Effector memory CD4-positive, alpha-beta T cell (primary cell): ENCODE data around the gene MANEA.
"Not testable (repeated sequence)": the region's sequence is repeated elsewhere in the genome, so short reads cannot be mapped to it uniquely, and the experiment has no call there.

Source experiments
- DNase-seq, 3 donors: peaks; one replicate each; pipeline ENCODE4 v3.0.0-alpha.2; 2020
- H3K27ac ChIP-seq: 2 replicates; pipeline ENCODE4 v1.7.0; 2013; ENCODE audit warnings: mild to moderate bottlenecking, low read length, moderate library complexity; ENCODE audit not compliant: insufficient read depth, poor library complexity, severe bottlenecking
- H3K27me3 ChIP-seq: replicated peaks from 2 replicates; pipeline ENCODE4 v1.7.0; 2013; ENCODE audit warnings: mild to moderate bottlenecking, low read length; ENCODE audit not compliant: insufficient read depth, control insufficient read depth, poor library complexity, severe bottlenecking
- H3K36me3 ChIP-seq: 2 replicates; pipeline ENCODE4 v1.7.0; 2013; ENCODE audit warnings: mild to moderate bottlenecking, low read length, moderate library complexity; ENCODE audit not compliant: control insufficient read depth, insufficient read depth
- H3K4me1 ChIP-seq: 2 replicates; pipeline ENCODE4 v1.7.0; 2013; ENCODE audit warnings: low read length, mild to moderate bottlenecking; ENCODE audit not compliant: control insufficient read depth, insufficient read depth, poor library complexity, severe bottlenecking
- H3K4me3 ChIP-seq: 2 replicates; pipeline ENCODE4 v1.7.0; 2013; ENCODE audit warnings: low read length, low read depth, mild to moderate bottlenecking; ENCODE audit not compliant: insufficient read depth, poor library complexity, severe bottlenecking
- H3K9me3 ChIP-seq: 2 replicates; pipeline ENCODE4 v1.7.0; 2013; ENCODE audit warnings: mild to moderate bottlenecking, low read length, moderate library complexity; ENCODE audit not compliant: control insufficient read depth

MANEA gene

DNA sequence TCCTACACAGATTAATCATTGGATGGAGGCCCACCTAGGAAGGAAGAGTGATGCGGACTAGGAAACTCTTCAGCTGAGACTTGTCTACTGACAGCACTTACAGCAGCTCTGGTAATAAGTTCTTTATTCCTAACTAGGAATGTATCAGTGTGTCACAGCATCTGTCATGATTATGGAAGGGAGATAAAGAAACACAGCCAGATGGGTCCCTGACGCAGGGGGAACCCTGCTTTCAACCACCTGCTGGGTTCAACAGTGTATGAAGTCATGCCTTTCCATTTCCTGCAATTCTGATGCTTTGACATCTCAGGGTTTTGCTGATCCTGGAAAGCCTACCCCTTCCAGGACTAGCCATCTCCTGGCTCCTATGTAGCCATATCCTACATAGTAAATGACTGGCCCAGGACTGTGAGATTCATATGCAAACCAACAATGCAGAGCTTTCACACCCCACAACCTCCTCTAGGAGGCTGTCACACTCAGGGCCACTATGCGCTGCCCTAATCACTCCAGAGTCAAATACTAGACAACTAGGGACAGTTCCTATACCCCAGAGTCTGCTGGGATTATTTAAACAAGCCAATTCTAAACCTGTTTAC lies 29.0 kb upstream of the MANEA start:
- H3K4me3 ChIP-seq, result no peak overlapping the region
- no peaks in the 10 kb centered on the region for H3K36me3 ChIP-seq
- H3K27me3 ChIP-seq, result no peaks in the 10 kb centered on the region
- H3K27ac ChIP-seq, result no peak overlapping the region
- no peaks in the 10 kb centered on the region for H3K4me1 ChIP-seq
- H3K9me3 ChIP-seq, result no peaks in the 10 kb centered on the region
- no peak for DNase-seq

DNA sequence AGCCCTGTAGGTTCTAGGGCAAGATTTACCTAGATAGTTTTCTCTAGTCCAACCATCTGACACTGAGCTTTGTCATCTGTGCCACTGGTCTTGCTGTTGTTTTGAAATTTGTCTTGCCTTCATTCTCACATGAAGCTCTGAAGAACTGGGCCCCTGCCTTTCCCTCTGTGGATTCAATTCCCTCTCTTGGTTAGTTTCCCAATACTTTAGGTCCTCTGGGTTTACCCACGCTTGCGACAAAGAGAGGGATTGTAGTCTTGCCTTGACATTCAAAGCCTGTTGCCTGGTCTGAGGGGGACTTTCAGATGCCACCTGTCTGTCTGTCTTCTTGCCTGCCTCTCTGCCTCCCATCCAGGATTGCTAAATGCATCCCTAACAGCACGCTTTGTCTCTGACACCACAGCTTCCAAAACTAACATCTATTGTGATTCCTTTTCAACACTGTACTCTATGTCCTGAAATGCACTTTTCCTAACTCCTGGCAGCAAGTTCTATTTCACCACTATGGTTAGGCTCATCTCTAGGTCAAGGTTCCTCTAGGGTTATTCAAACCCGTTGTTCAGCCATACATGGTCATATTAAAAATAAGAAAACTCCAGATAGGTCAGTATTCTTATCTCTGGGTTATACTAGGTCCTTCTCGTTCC lies 25.5 kb upstream of the MANEA start:
- H3K4me3 ChIP-seq, result no peak overlapping the region
- DNase-seq, result no peak
- no peaks in the 10 kb centered on the region for H3K9me3 ChIP-seq
- no peaks in the 10 kb centered on the region for H3K36me3 ChIP-seq
- no peaks in the 10 kb centered on the region for H3K4me1 ChIP-seq
- H3K27me3 ChIP-seq, result no peaks in the 10 kb centered on the region
- no peak overlapping the region for H3K27ac ChIP-seq

DNA sequence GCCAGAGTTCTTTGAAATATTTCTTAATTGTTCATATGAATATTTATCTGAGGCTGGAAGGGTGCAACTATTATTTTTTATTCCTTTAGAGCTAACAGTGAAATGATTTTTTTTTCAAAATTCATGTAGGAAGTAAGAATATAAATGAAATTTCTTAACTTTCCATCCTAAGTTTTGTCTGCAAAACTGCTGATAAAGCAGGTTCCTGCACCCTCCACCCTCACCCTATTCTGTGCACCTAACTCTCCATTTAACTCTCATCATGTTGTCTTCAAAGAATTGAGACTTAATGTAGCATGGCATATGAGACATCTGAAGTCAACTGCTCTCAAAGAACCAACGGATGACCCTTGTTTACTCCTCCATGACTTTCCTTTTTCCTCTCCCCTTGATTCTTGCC lies 23.5 kb upstream of the MANEA start:
- no peaks in the 10 kb centered on the region for H3K9me3 ChIP-seq
- H3K36me3 ChIP-seq, result no peaks in the 10 kb centered on the region
- no peak overlapping the region for H3K4me3 ChIP-seq
- no peak overlapping the region for H3K27ac ChIP-seq
- no peak for DNase-seq
- no peaks in the 10 kb centered on the region for H3K27me3 ChIP-seq
- no peaks in the 10 kb centered on the region for H3K4me1 ChIP-seq

DNA sequence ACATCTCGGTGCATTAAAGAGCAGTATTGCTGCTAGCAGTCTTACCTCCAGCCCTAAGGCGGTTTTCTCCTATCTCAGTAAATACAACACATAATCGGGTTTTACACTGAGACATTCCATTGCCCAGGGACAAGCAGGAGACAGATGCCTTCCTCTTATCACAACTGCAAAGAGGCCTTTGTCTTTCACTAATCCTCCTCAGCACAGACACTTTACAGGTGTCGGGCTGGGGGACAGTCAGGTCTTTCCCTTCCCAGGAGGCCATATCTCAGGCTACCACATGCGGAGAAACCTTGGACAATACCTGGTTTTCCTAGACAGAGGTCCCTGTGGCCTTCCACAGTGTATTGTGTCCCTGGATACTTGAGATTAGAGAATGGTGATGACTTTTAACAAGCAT lies 16.4 kb upstream of the MANEA start:
- H3K27me3 ChIP-seq, H3K4me1 ChIP-seq, H3K9me3 ChIP-seq, H3K4me3 ChIP-seq, H3K27ac ChIP-seq, H3K36me3 ChIP-seq, DNase-seq: not testable (repeated sequence)

DNA sequence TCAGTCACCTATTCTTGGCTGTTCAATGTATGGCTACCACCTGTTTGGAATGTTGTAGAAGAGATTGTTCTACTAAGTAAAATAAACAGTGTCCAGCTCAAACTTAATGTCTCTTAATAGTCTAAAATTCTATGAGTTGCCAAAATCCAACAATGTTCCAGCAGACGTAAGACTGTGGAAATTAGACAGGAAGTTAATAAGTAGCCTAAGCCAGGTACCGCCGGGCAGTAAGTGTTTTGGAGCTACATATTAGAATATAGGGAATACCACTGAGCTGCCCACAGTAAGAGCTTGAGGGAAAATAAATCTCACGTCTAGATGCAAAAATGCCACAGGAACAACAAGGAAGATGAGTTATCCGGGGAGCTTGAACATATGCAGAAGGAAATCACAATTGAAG lies 7.8 kb upstream of the MANEA start:
- Histone ChIP-seq H3K27ac (no peak overlapping the region), H3K36me3 (no peaks in the 10 kb centered on the region), H3K4me3 (no peak overlapping the region), H3K9me3 (no peaks in the 10 kb centered on the region), H3K27me3 (no peaks in the 10 kb centered on the region), H3K4me1 (no peaks in the 10 kb centered on the region)
- DNase-seq, result no peak

DNA sequence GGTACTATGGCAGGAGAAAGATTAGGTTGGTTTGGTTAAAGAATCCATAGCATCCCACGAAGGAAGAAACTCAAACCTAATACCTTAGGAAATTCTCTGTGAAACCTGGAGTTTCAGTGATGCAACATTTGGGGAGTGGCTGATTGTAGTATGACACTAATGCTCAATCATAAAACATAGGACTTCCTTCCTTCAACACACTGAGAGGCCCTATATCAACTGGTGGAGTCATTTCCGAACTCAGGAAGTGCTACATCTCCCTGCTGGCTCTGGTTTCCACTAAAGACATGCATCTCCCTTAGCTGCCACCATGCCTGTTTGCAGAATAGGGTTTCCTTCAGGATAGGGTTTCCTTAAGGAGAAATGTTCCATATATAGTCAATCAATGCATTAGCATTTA lies 5.2 kb upstream of the MANEA start:
- H3K36me3 ChIP-seq, result no peaks in the 10 kb centered on the region
- no peak overlapping the region for H3K4me3 ChIP-seq
- no peaks in the 10 kb centered on the region for H3K27me3 ChIP-seq
- H3K27ac ChIP-seq, result no peak overlapping the region
- H3K4me1 ChIP-seq, result no peaks in the 10 kb centered on the region
- DNase-seq, result no peak
- no peaks in the 10 kb centered on the region for H3K9me3 ChIP-seq

DNA sequence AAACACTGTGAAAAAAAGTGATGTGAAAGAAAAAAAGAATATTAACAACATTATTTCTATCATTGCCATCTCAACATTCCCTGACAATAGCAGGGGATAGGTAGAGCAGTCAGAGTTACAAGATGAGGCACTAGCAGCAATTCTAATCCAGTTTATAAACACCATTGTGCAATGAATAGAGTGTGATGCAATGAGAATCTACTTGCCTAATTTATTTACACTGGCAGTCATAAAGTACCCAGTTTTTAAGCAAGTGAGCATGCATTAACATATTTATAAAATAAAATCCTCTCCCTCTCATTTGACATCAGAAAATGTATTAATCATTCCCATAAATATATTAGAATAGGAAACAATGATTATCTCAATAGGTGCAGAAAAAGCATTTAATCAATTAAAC lies 2.5 kb upstream of the MANEA start:
- H3K27ac ChIP-seq, result no peak overlapping the region
- H3K4me1 ChIP-seq, result peaks cover 8% of the 10 kb centered on the region
- H3K27me3 ChIP-seq, result no peaks in the 10 kb centered on the region
- no peak for DNase-seq
- H3K4me3 ChIP-seq, result no peak overlapping the region
- no peaks in the 10 kb centered on the region for H3K36me3 ChIP-seq
- no peaks in the 10 kb centered on the region for H3K9me3 ChIP-seq

DNA sequence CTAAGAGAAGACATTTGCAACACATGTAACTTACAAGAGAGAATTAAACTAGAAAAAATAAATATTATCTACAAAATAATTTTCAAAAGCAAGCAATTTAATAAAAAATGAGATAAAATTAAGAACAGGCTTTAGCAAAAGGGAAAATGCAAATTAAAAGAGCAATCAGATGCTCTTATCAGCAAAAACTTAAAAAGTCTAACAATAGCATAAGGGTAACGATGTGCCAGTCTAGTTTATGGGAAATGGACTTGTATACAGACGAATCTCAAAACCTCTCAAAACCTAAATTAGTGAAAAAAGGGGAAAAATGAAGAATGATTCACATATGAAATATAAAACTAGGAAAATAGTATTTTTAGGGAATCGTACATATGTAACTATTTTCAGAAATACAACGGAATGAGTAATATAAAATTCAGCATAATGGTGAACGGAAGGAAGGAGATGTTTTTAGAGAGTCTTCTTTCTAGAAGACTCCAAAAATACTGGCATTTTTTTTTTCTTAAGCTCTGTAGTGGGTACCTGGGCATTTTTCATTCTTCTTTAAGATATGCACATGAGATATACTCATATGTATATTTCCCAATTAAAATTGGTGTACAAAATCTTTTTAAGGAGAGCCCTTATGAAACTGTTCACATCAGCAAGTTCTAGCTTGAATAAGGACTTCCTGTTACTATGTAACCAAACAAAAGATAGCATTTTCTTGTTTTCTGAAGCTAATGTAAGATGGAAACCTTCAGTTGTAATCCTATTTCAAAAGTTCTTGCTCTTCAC lies 927 bp upstream of the MANEA start:
- Histone ChIP-seq H3K27me3 (no peaks in the 10 kb centered on the region), H3K4me3 (peak overlapping the region; percentile 56), H3K9me3 (no peaks in the 10 kb centered on the region), H3K36me3 (no peaks in the 10 kb centered on the region), H3K27ac (peak overlapping the region; percentile 74), H3K4me1 (peaks cover 8% of the 10 kb centered on the region)
- DNase-seq, result no peak

DNA sequence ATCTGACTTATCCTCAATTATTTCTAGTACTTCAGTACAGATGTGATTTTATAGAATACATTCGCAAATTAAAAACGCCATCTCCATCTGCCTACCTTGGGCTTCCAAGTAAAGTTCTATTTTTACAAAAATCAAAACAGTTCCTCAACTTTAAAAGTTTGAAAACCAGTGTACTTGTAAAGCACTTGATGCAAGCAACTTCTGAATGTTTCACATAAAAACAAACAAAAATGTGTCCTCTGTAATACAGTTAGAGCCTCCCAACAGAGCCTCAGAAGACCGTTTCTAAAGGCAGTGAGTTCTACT lies 384 bp upstream of the MANEA start:
- no peak for DNase-seq

DNA sequence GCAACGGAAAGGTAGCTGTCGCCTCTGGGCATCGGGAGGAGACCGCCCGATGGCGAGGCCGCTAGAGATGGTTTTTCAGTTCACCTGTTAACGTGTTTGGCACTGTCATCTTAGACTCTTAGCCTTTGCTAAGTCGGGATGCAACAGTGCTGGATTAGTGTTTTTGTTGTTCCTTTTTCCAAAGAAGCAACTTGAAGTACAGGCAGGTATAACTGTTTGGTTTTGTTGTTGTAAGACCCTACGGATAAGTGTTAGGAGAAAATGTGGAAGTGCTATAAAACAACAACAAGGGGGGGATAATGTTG lies 723 bp downstream of the MANEA start:
- Histone ChIP-seq H3K27me3 (no peaks in the 10 kb centered on the region), H3K36me3 (no peaks in the 10 kb centered on the region), H3K9me3 (no peaks in the 10 kb centered on the region), H3K4me3 (peak overlapping the region; percentile 56), H3K27ac (peak overlapping the region; percentile 74), H3K4me1 (peaks cover 8% of the 10 kb centered on the region)
- no peak for DNase-seq

More for the DNA sequence above, 384 bp upstream of the MANEA start:
- H3K27me3 ChIP-seq, result no peaks in the 10 kb centered on the region
- H3K4me1 ChIP-seq, result peaks cover 8% of the 10 kb centered on the region
- H3K36me3 ChIP-seq, result no peaks in the 10 kb centered on the region
- no peaks in the 10 kb centered on the region for H3K9me3 ChIP-seq
- peak overlapping the region; percentile 56 for H3K4me3 ChIP-seq
- H3K27ac ChIP-seq, result peak overlapping the region; percentile 74
